ENCODE data around the gene SNAPC2.

DNA sequence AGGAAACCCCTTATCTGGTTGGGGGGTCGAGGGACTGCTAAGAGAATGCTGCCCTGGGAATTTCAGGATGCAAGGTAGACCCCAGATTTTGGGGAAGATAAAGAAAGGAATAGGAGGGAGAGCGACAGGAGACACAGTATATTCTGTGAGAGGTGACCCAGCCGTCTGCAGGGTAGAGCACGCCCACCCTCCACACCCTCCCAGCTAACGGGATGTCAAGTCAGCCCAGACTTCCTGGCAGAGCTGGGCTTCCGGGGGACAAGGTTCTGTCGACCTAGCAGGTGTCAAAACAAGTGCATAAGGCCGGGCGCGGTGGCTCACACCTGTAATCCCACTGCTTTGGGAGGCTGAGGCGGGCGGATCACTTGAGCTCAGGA, 45.3 kb upstream of the SNAPC2 start:
- no peak for TF ChIP-seq EZH2 (optimal IDR thresholded peaks at IDR 0.05; ENCODE audit: low read depth, low read length)
- TF ChIP-seq, protein P1, sequence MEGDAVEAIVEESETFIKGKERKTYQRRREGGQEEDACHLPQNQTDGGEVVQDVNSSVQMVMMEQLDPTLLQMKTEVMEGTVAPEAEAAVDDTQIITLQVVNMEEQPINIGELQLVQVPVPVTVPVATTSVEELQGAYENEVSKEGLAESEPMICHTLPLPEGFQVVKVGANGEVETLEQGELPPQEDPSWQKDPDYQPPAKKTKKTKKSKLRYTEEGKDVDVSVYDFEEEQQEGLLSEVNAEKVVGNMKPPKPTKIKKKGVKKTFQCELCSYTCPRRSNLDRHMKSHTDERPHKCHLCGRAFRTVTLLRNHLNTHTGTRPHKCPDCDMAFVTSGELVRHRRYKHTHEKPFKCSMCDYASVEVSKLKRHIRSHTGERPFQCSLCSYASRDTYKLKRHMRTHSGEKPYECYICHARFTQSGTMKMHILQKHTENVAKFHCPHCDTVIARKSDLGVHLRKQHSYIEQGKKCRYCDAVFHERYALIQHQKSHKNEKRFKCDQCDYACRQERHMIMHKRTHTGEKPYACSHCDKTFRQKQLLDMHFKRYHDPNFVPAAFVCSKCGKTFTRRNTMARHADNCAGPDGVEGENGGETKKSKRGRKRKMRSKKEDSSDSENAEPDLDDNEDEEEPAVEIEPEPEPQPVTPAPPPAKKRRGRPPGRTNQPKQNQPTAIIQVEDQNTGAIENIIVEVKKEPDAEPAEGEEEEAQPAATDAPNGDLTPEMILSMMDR (IDR thresholded peaks at IDR 0.05; ENCODE audit: low read length), result no peak
